ENCODE measurements around the gene RNF39.

RNF39 gene

DNA sequence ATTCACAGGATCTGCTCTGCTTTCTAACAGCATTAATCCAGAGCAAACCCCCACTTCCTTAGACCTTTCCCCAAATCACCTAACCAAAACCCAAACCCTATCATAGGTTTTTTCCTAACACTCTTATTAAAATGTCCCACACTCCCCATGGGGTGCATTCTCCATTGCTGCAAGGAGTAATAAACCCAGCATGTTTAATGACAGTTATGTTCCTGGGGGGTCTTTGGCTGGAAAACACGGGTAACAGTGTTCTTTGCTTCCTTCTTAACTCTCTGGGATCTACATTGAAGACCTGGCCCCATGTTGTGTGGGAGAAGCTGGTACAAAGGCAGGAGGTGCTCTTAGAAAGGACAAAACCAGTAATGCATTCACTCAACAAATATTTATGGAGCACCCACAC, 21.3 kb upstream of the RNF39 start:
- no peak for DNase-seq

DNA sequence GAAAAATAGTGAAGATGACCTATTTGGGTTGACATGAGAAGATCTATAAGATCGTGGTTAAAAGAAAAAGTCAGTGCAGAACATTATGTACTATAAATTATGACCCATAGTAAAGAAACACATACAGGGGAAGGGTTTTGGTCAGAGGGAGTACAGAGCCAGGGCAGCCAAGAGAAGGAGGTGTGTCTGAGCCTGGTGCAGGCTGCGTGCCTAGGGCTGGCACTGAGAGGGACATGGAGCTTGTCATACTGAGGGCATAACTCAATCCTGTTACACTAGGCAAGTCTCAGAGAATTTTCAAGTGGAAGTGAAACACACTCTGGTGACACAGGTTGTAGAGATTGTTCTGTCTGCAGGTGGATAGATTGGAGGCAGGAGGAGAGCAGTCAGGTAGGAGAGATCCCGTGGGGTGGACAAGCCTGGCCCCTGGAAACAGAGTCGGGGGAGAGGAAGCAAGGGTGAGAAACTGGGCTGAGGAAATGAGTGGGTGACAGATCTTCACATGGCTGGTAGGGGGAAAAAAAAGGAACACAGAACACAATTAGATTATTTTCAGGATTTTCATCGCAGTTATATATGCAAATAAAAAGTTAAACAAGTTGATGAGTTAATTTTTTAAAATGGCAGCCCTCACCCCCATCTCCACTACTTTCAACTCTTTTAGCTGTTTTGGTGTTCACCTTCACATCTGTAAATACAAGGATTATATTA, 18.5 kb upstream of the RNF39 start:
- DNase-seq = no peak

DNA sequence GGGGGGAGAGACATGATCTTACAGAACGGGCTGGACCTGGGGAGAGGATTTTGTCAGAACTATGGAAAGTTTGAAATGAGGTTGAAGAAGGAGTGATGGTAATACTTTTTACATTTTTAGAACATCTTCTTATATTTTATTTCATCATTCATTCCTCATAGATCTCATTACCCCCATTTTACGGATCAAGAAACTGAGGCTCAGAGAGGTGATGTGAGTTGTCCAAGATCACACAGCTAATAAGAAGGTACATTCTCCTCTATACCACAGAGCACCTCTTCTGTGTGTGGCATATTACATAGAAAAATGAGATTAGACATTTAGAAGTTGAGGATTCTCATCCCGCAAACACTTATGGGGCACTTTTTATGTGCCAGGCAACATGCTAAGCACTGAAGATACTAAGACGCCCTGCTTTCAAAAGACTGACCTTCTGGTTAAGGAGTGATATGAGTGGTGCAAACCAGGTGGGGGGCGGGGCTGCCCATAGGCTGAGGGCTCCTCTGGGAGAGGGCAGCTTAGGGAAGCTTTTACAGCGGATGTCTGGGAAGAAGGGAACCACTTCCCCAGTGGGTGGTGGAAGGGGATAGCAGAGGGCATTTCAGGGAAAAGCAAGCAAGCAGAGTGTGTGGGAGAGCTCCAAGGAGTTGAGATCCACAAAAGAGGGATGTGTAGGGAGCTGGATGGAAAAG, 17.4 kb upstream of the RNF39 start:
- DNase-seq = no peak

DNA sequence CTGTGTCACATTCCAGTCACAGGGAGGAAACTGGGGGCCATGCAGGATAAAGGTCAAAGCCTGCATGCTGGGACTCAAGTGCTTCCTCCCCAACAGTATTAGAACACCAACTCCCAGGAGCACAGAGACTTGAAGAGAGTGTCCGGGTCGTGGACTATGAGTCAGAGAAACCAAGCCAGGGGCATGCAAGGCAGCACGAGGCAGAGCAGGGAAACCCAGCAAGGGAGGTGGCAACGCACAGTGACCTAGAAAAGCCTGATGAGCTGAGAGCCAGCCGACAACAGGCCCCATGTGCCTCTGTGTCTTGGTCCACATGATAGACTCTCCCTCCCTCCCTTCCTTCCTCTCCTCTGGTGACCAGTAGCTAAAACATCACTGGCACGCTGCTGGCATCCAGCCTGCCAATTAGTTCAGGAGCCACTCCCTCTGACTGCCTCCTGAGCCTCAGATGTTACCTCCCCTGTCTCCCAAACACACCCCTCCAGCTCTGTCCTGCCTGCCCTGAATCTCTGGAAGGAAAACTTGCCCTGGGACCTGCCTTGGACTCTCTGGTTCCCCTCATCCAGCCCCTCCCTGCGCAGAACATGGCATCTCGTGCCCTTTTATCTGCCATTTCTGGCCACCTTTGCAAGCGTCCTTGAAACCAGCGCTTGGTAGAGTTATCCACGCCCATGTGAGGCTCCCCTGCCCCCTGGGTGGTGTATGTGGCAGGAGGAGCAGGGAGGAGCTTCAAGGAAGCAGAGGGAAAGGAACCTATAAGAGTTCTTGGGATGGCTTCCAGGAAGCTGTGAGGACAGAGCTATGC, 16.2 kb upstream of the RNF39 start:
- no peak for DNase-seq

DNA sequence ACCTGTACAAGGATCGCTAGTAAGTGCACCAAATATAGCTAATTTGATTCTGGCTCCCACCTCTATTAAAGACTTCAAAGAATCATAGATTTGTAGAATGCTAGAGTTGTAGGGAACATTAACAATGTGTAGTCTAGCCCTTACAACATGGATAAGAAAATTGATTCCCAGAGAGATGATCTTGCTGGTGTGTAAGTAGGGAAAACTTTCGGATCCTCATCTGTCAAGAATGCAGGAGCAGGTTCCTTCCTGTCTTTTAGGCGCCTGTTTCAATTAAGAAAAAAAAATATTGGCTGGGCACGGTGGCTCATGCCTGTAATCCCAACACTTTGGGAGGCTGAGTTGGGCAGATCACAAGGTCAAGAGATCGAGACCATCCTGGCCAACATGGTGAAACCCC, 12.3 kb upstream of the RNF39 start:
- DNase-seq = no peak

DNA sequence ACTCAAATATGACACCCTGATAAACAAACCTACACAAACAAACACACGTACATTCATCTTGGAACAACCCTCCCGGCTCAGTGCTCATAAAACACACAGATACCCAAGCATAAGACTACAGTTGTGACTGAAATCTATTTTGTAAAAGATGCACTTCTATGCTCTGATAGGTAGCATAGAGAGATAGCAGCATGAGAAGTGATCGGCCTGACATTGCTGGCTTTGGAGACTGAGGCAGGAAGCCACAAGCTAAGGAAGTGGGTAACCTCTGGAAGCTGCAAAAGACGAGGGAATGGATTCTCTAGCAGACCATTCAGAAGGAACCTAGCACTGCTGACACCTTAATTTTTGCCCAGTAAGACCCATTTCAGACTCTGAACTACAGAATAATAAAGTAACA, 1.6 kb upstream of the RNF39 start:
- DNase-seq = no peak

DNA sequence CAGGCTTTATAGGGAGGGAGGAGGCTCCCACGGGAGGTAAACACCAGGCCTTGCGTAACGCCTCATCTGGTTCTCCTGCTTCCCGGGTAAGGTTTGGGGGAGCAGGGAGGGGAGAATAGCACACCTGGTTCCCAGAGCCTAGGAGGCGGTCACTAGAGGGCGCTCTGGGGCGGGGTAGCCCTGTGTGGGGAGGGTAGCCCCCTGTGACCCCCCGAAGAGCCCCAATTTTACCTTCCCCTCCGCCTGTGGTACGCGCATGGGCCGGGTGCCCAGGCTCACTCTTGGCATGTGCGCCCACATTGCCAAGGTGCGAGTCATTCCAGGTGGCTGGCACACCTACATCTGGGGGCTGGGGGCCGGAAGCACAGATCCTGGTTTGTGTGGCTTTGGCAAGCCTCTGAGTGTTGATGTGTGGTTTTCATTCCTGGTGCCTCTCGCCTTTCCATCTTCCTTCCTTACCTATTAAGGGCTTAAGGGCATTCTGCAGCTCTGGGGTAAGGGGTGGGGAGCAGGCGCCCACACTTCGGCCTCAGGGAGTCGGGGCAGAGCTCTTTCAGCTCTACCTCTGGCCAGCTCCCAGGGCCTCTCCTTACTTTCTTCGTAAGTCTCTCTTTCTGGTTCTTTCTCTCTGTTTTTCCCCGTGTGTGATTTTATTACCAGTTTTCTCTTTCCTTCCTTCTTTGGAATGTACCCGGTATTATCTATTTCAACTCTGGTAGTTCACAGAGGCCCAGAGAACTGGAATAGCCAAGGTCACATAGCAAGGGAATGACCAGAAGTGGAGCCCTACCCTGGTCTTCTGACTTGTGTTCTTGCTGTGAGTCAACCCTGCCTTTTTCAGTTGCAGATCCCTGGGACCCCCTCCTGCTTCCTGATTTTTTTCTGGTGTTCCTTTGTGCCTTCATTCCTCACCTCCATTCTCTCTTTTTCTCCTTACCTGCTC, 492 bp upstream of the RNF39 start:
- no peak for DNase-seq

DNA sequence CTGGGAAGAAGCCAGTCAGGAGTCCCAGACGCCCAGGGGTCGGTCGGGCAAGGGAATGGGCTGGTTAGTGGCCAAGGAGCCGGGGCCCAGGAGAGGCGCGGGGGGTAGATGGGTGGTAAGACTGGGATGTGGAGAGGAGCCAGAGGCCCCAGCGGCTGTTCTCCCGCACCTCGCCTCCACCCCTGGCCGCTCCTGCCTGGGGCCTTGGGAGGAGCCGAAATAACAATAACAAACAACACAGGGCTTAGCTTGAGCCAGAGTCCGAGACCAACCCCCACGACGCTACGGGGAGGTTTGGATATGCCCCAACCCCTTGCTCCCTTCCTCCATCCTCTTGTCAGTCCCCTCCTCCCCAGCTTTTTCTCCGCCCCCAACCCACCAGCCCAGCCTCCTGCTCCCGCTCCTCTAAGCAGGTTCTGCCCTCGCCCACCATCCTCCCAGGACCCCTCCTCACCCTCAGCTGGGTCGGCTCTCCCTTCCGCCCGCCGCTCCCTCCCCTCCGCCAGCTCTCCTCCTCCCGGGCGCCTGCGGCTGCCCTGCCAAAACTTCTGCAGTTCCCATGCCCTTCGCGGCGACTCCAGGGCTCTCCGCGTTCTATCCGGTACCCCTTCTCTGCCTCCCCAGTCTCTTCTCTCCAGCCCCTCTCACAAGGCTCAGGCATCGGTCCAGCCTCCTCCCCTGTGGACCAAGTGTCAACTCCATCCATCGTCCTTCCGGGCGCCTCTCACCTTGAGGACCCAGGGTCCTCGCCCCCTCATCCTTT, 1.1 kb downstream of the RNF39 start:
- DNase-seq = no peak

DNA sequence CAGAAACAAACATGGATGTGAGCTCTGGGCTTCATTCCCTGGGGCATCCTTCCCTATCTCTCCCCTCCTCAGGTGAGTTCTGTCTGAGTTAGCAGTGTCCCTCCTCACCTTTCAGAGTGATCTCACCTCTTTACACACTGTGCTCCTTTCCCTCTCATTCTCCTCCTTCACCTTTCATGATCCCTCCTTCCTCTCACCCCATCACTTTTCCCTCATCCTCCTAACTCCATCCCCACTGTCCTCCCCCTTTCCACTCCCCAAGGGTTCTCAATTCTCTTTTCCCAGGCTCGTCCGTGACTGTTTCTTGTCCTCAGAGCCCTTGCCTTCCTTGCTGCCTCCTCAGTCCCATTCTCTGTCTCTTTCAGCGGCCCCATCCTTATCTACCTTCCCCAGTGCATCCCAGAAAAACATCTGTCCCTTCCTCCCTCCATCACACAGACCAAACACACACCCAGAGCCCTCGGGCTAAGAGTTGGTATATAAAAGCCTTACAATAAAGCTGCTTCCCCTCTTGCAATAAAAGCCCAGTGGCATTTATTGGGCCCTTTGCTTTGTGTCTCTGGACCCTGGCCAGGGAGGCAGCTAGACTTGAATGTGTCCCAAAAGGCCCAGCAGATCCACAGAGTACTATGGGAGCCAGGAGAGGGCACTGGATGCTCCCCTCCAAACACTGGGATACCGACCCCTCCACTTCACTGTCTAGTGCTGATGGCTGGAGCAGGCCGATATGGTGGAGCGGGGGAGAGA, 1.9 kb downstream of the RNF39 start:
- DNase-seq = no peak

DNA sequence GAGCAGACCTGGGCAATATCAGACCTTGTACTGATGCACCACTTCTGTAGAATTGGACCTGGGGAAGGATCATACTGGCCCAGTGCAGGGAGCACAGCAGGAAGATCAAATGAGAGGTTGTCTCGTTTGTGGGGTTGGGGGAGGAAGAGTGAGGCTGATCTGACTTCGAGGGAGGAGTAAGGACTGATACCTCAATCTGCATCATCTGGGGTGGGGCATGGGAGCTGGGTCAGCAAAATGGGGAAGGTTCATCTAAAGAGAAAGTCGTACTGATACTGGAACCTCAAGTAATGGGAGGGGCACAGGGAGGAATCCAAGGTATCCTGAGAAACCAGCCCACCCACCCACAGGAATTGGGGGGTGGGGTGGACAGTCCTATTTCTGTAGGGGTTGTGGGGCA, 3.7 kb downstream of the RNF39 start:
- no peak for DNase-seq

DNA sequence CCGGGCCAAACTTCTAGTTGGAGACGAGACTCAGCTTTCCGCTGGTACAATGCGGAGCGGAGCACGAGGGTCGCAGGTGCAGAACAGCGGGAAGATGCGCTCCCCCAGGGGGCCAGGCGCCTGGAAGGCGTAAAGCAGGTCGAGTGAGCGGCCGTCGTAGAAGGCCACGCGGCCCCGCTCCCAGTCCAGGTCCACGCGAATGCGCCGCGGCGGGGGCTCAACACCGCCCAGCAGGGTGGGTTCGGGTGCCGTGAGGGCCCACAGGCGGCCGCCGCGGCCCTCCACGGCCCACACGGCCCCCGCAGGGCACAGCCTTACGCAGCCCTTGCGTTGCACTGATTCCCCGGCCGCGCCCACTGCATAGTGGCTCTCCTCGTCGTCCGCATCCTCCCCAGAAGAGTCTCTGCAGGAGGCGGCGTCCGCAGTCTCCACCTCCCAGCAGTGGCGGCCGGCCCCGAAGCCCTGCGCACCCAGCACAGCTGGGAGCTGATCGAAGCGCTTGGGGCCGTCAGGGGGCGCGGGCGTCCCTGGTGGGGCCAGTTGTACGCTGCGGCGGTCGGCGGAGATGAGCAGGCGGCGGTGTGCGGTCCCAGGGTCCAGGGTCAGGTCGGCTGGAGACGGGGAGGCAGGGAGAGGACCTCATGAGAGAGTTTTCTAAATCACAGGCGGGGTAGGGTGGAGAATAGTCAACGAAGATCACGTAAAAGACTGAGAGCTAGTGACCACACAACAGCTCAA, 4.3 kb downstream of the RNF39 start:
- no peak for DNase-seq

DNA sequence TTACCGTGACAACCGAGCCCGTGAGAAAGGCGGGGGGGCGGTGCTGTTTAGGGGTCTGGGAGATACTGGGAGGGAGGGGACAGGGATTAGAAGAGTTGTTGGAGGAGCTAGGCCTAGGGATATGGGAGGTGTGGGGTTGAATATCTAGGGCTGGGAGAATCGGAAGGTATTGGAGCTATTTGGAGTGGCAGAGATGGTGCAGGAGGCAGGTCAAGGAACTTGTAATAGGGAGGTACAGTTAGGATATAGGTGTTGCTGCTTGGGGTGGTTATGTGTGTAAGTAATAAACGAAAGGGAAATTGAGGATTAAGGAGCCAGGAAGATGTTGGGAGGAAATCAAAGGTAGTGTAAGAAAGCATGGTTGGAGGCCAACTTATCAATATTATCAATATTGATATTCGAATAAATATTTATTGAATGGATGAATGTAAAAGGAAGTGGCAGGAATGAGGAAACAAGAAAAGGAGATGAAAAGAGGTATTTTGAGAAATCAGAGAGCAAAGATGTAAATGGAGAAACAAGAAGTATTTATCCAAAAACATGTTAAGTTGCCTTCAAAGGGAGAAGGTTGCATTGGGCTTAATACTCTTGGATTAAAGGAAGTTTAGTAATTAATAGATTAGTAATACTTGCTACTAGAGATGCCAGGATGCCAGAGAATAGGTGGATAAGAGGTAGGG, 8.0 kb downstream of the RNF39 start:
- no peak for DNase-seq

DNA sequence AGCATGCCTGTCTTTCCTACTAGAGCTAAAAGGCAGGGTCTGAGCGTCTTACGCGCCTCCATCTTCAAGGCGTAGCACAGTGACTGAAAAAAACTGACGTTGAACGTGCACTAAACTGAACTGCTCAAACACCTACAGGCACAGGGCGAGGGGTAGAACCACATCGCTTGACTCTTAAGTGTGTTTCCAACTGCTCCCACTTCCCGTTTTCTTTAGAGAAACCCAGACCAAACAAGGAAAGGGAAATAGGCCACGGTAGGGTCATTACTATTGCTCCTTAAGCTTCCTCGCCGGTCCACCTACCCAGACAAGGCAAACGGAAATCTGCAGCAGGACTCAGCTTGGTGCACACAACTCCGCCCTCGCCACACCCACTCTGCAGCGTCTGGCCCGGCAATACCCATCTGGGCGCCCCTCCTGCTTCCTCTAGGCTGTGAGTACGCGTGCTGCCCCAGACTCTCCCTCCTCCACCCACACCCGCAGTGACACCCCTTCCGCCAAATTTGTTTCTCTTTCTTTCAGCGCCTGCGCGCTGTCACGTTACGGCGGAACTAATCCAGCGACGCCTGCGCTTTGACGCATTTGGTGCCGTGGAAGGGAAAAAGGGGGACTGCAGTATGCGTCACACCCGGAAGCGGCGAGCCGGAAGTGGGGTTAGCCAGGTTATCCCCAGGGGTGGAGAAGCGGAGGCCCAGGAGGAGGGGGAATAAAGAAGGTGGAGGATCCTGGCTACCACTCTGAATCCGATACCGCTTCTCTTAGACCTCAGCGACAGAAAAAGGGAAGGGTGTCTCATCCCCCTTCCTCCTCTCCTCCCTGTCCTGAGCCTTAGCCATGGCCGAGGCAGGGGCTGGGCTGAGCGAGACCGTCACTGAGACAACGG, 8.8 kb downstream of the RNF39 start, which contains the start of gene PPP1R11:
TSS of gene PPP1R11 (plus strand) at position 622 of the 883 bp plus-strand sequence. CDS start at position 835, 213 bp downstream.
- DNase-seq = peak; percentile 98 to 99

DNA sequence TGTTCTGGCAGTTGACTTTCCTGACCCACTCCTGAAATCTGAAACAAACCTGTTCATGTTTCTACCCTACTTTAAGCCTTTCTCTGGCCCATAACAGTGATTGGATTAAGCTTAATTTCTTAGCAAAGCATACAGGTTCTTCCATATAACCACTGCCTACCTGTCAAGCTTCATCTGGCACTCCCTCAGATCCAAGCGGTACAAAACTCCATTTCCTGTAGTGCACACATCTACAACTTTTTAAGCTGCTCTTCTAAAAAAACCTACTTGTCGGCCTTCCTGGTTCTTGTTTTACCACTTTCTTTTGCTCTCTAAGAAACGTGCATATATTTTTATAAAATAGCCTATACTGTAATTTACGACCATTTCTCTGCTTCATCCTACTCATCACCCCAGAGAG, 9.5 kb downstream of the RNF39 start:
- no peak for DNase-seq

DNA sequence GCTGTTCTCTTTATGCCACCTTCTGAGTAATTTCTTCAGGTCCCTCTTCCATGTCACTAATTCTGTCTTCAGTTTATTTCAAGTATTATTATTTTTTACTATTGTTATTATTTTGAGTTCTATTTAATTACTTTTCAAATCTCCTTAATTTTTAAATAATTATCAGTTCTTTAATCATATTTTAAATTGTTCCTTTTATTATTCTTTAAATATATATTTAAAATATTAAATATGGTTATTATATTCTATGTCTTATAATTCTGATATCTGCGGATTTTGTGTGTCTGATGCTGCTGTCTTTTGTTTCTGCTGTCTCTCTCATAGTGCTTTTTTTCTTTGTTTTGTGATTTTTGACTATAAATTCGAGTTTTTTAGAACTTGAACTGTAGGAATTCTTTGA, 12.3 kb downstream of the RNF39 start:
- no peak for DNase-seq

DNA sequence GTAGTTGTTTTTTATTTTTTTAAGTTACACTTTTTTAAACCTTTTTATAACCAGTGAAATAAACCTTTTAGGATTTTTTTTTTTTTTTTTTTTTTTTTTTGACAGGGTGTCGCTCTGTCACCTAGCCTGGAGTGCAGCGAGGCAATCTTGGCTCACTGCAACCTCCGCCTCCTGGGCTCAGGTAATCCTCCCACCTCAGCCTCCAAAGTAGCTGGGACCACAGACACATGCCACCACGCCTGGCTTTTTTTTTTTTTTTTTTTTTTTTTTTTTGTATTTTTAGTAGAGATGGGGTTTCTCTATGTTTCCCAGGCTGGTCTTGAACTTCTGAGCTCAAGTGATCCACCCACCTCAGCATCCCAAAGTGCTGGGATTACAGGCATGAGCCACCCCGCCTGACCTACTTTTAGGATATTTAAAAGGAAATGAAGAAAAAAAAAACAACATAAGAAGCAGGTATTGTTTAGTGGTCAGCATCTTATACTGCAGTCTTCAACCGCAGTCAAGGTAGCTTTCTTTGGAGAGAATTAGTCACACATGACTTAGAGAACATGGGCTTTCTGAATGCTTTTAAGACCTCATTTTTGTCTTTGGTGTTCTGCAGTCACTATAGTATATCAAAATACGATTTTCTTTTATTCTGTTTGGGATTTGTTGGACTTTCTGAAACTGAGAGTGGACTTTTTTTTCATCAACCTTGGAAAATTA, 12.9 kb downstream of the RNF39 start:
- no peak for DNase-seq

DNA sequence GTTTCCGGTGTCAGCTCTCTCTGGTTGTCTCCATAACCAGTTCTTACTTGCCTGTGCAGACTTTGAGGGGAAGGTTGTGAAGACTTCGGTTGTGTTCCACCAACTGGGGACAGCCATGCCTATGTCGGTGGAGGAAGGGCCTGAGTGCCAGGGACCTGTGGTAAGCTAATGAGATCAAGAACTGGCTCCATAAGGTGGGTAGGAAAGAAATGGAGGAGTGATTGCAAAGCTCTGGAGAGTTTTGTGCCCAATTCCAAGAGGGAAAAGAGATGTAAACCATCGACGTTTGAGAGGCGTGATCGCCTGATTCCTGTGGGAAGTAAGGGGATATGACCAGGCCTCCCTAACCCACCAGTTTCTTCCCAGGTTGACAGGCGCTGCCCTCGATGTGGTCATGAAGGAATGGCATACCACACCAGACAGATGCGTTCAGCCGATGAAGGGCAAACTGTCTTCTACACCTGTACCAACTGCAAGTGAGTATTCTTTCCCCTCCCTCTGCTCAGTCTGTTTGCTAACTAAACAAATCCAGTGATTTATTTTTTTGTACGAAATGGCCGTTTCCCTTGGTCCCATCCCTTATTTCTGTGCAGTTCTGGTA, 13.6 kb downstream of the RNF39 start:
- no peak for DNase-seq

Measured in hippocampal formation (tissue), 2 donors.